ENCODE data around the gene NOX3.

The NOX3 gene

GRCh38 chr6:155372256-155372655, 83.4 kb downstream of the NOX3 start:
- Histone ChIP-seq H3K9ac (ENCODE audit: low read depth, low read length, poor library complexity, severe bottlenecking) (no peak overlapping the region), H3K36me3 (ENCODE audit: insufficient read depth, low read length) (no peaks in the 10 kb centered on the region), H3K79me2 (ENCODE audit: insufficient read depth, low read length) (no peaks in the 10 kb centered on the region), H3K9me2 (replicated peaks; ENCODE audit: low read depth, low read length) (no peaks in the 10 kb centered on the region), H3K27me3 (ENCODE audit: insufficient read depth, low read length, poor library complexity, severe bottlenecking) (no peaks in the 10 kb centered on the region), H3F3A (ENCODE audit: low read depth) (no peaks in the 10 kb centered on the region), H3K9me3 (ENCODE audit: insufficient read depth, low read depth, low read length) (no peaks in the 10 kb centered on the region), H2AFZ (ENCODE audit: low read length) (no peak overlapping the region), H4K20me1 (ENCODE audit: insufficient read depth, low read length, poor library complexity, severe bottlenecking) (no peaks in the 10 kb centered on the region), H3K4me1 (ENCODE audit: insufficient read depth, low read length, poor library complexity, severe bottlenecking) (no peaks in the 10 kb centered on the region), H3K4me3 (ENCODE audit: low read length, poor library complexity, severe bottlenecking) (no peak overlapping the region), H3K4me2 (ENCODE audit: low read depth, low read length, poor library complexity, severe bottlenecking) (no peak overlapping the region)
- TF ChIP-seq, protein P1, sequence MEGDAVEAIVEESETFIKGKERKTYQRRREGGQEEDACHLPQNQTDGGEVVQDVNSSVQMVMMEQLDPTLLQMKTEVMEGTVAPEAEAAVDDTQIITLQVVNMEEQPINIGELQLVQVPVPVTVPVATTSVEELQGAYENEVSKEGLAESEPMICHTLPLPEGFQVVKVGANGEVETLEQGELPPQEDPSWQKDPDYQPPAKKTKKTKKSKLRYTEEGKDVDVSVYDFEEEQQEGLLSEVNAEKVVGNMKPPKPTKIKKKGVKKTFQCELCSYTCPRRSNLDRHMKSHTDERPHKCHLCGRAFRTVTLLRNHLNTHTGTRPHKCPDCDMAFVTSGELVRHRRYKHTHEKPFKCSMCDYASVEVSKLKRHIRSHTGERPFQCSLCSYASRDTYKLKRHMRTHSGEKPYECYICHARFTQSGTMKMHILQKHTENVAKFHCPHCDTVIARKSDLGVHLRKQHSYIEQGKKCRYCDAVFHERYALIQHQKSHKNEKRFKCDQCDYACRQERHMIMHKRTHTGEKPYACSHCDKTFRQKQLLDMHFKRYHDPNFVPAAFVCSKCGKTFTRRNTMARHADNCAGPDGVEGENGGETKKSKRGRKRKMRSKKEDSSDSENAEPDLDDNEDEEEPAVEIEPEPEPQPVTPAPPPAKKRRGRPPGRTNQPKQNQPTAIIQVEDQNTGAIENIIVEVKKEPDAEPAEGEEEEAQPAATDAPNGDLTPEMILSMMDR (conservative IDR thresholded peaks at IDR 0.05; ENCODE audit: low read length), result no peak
- no peak for TF ChIP-seq EZH2phosphoT487 (IDR thresholded peaks at IDR 0.05; ENCODE audit: borderline replicate concordance)

DNA sequence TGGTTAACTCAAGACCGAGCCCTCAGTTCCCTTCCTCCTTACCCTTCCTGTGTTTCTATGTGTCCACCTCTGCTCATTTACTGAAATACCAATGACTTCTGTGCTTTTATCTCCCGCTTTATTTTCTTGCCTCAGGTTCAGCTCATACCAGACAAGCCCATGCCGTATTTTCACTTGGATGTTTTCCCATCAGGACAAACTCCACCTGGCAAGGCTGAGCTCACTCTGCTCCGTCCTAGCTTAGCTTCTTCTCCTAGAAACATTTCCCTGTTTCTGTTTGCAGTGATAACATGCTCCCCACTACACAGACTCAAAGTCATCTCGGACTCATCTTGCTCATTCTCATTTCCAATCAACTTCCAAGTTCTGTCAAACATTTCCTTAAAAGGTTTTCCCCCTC, 84.4 kb downstream of the NOX3 start:
- H3K27me3 ChIP-seq (ENCODE audit: insufficient read depth, low read length, poor library complexity, severe bottlenecking), result no peaks in the 10 kb centered on the region
- TF ChIP-seq, protein P1 (conservative IDR thresholded peaks at IDR 0.05; ENCODE audit: low read length), result no peak
- no peak for TF ChIP-seq EZH2phosphoT487 (IDR thresholded peaks at IDR 0.05; ENCODE audit: borderline replicate concordance)
- no peaks in the 10 kb centered on the region for H3K79me2 ChIP-seq (ENCODE audit: insufficient read depth, low read length)
- H3K4me2 ChIP-seq (ENCODE audit: low read depth, low read length, poor library complexity, severe bottlenecking), result no peak overlapping the region
- H2AFZ ChIP-seq (ENCODE audit: low read length), result no peak overlapping the region
- H3F3A ChIP-seq (ENCODE audit: low read depth), result no peaks in the 10 kb centered on the region
- no peaks in the 10 kb centered on the region for H3K9me3 ChIP-seq (ENCODE audit: insufficient read depth, low read depth, low read length)
- no peaks in the 10 kb centered on the region for H3K4me1 ChIP-seq (ENCODE audit: insufficient read depth, low read length, poor library complexity, severe bottlenecking)
- H4K20me1 ChIP-seq (ENCODE audit: insufficient read depth, low read length, poor library complexity, severe bottlenecking), result no peaks in the 10 kb centered on the region
- no peak overlapping the region for H3K4me3 ChIP-seq (ENCODE audit: low read length, poor library complexity, severe bottlenecking)
- no peak overlapping the region for H3K9ac ChIP-seq (ENCODE audit: low read depth, low read length, poor library complexity, severe bottlenecking)
- no peaks in the 10 kb centered on the region for H3K36me3 ChIP-seq (ENCODE audit: insufficient read depth, low read length)
- H3K9me2 ChIP-seq (replicated peaks; ENCODE audit: low read depth, low read length), result no peaks in the 10 kb centered on the region

DNA sequence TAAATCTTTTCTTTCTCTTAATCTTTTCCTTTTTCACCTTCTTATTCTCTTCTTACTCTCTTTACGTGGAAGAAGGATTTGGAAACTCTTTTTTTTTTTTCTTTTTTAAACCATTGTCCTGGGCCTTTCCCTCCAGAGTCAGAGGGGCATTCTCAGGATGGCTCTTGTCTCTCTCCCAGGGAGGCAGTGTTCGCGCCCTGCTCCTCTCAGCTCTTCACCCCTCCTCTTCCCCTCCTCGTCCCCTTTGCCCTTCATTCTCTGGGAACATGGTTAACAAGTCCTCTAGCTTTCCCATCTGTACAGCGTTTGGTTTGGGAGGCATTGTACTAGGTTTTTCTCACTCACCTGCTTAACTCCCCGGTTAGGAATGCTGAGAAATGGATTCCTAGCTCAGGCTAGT, 89.3 kb downstream of the NOX3 start:
- Histone ChIP-seq H2AFZ (ENCODE audit: low read length) (no peak overlapping the region), H3K4me3 (ENCODE audit: low read length, poor library complexity, severe bottlenecking) (no peak overlapping the region), H4K20me1 (ENCODE audit: insufficient read depth, low read length, poor library complexity, severe bottlenecking) (no peaks in the 10 kb centered on the region), H3F3A (ENCODE audit: low read depth) (no peaks in the 10 kb centered on the region), H3K4me1 (ENCODE audit: insufficient read depth, low read length, poor library complexity, severe bottlenecking) (no peaks in the 10 kb centered on the region), H3K9me3 (ENCODE audit: insufficient read depth, low read depth, low read length) (no peaks in the 10 kb centered on the region), H3K79me2 (ENCODE audit: insufficient read depth, low read length) (no peaks in the 10 kb centered on the region), H3K36me3 (ENCODE audit: insufficient read depth, low read length) (no peaks in the 10 kb centered on the region), H3K9ac (ENCODE audit: low read depth, low read length, poor library complexity, severe bottlenecking) (no peak overlapping the region), H3K4me2 (ENCODE audit: low read depth, low read length, poor library complexity, severe bottlenecking) (no peak overlapping the region), H3K27me3 (ENCODE audit: insufficient read depth, low read length, poor library complexity, severe bottlenecking) (no peaks in the 10 kb centered on the region), H3K9me2 (replicated peaks; ENCODE audit: low read depth, low read length) (no peaks in the 10 kb centered on the region)
- TF ChIP-seq, protein P1 (conservative IDR thresholded peaks at IDR 0.05; ENCODE audit: low read length), result no peak
